Measurements from ENCODE around the gene AP3S1.

The AP3S1 gene

GRCh38 chr5:115850744-115851416 is 9.1 kb downstream of the AP3S1 start:
- no peaks in the 10 kb centered on the region for H3K4me1 ChIP-seq (ENCODE audit: insufficient read depth, low read length)
- no peak overlapping the region for H3K4me3 ChIP-seq (ENCODE audit: low read length)

GRCh38 chr5:115854139-115854538 is 12.4 kb downstream of the AP3S1 start:
- Histone ChIP-seq H3K4me1 (ENCODE audit: insufficient read depth, low read length) (peaks cover 14% of the 10 kb centered on the region), H3K27me3 (ENCODE audit: insufficient read depth, low read length) (no peaks in the 10 kb centered on the region), H3K9ac (ENCODE audit: low read depth, low read length) (no peak overlapping the region), H3K27ac (ENCODE audit: low read length) (no peak overlapping the region), H3K36me3 (ENCODE audit: insufficient read depth, low read depth, low read length) (peaks cover 4% of the 10 kb centered on the region; the same call in 1 of the 2 replicates), H3K9me3 (ENCODE audit: insufficient read depth, low read depth, low read length) (peaks cover 8% of the 10 kb centered on the region; the same call in 1 of the 2 replicates), H3K4me3 (ENCODE audit: low read length) (no peak overlapping the region)

More at GRCh38 chr5:115850744-115851416, 9.1 kb downstream of the AP3S1 start:
- H3K27ac ChIP-seq (ENCODE audit: low read length): no peak overlapping the region
- H3K27me3 ChIP-seq (ENCODE audit: insufficient read depth, low read length): no peaks in the 10 kb centered on the region
- H3K9me3 ChIP-seq (ENCODE audit: insufficient read depth, low read depth, low read length): peaks cover 8% of the 10 kb centered on the region; the same call in 1 of the 2 replicates
- no peak overlapping the region for H3K9ac ChIP-seq (ENCODE audit: low read depth, low read length)
- peaks cover 4% of the 10 kb centered on the region; the same call in 1 of the 2 replicates for H3K36me3 ChIP-seq (ENCODE audit: insufficient read depth, low read depth, low read length)

- Histone ChIP-seq H3K4me1 (ENCODE audit: insufficient read depth, low read length) (peaks cover 14% of the 10 kb centered on the region), H3K9ac (ENCODE audit: low read depth, low read length) (no peak overlapping the region), H3K4me3 (ENCODE audit: low read length) (no peak overlapping the region), H3K9me3 (ENCODE audit: insufficient read depth, low read depth, low read length) (peaks cover 8% of the 10 kb centered on the region; the same call in 1 of the 2 replicates), H3K27ac (ENCODE audit: low read length) (no peak overlapping the region), H3K36me3 (ENCODE audit: insufficient read depth, low read depth, low read length) (peaks cover 4% of the 10 kb centered on the region; the same call in 1 of the 2 replicates), H3K27me3 (ENCODE audit: insufficient read depth, low read length) (no peaks in the 10 kb centered on the region)
These were observed 14.2 kb downstream of the AP3S1 start for GRCh38 chr5:115855959-115856358.

GRCh38 chr5:115857057-115857479 is 15.3 kb downstream of the AP3S1 start:
- no peak overlapping the region for H3K27ac ChIP-seq (ENCODE audit: low read length)
- H3K36me3 ChIP-seq (ENCODE audit: insufficient read depth, low read depth, low read length): peaks cover 4% of the 10 kb centered on the region; the same call in 1 of the 2 replicates
- no peaks in the 10 kb centered on the region for H3K27me3 ChIP-seq (ENCODE audit: insufficient read depth, low read length)
- H3K9ac ChIP-seq (ENCODE audit: low read depth, low read length): no peak overlapping the region
- peaks cover 8% of the 10 kb centered on the region; the same call in 1 of the 2 replicates for H3K9me3 ChIP-seq (ENCODE audit: insufficient read depth, low read depth, low read length)
- H3K4me1 ChIP-seq (ENCODE audit: insufficient read depth, low read length): peaks cover 14% of the 10 kb centered on the region
- no peak overlapping the region for H3K4me3 ChIP-seq (ENCODE audit: low read length)

- Histone ChIP-seq H3K27me3 (ENCODE audit: insufficient read depth, low read length) (no peaks in the 10 kb centered on the region), H3K9ac (ENCODE audit: low read depth, low read length) (peak overlapping the region; percentile 16; the same call in 1 of the 2 replicates), H3K9me3 (ENCODE audit: insufficient read depth, low read depth, low read length) (peaks cover 7% of the 10 kb centered on the region; the same call in 1 of the 2 replicates), H3K36me3 (ENCODE audit: insufficient read depth, low read depth, low read length) (peaks cover 4% of the 10 kb centered on the region; the same call in 1 of the 2 replicates), H3K27ac (ENCODE audit: low read length) (no peak overlapping the region), H3K4me3 (ENCODE audit: low read length) (no peak overlapping the region), H3K4me1 (ENCODE audit: insufficient read depth, low read length) (peaks cover 16% of the 10 kb centered on the region)
These were observed 16.1 kb downstream of the AP3S1 start for GRCh38 chr5:115857626-115858349.

GRCh38 chr5:115858396-115858795 is 16.7 kb downstream of the AP3S1 start:
- peaks cover 4% of the 10 kb centered on the region; the same call in 1 of the 2 replicates for H3K36me3 ChIP-seq (ENCODE audit: insufficient read depth, low read depth, low read length)
- no peak overlapping the region for H3K4me3 ChIP-seq (ENCODE audit: low read length)
- peak overlapping the region; percentile 16; the same call in 1 of the 2 replicates for H3K9ac ChIP-seq (ENCODE audit: low read depth, low read length)
- H3K27ac ChIP-seq (ENCODE audit: low read length): no peak overlapping the region
- H3K4me1 ChIP-seq (ENCODE audit: insufficient read depth, low read length): peaks cover 16% of the 10 kb centered on the region
- peaks cover 4% of the 10 kb centered on the region; the same call in 1 of the 2 replicates for H3K9me3 ChIP-seq (ENCODE audit: insufficient read depth, low read depth, low read length)
- no peaks in the 10 kb centered on the region for H3K27me3 ChIP-seq (ENCODE audit: insufficient read depth, low read length)

- H3K4me3 ChIP-seq (ENCODE audit: low read length): no peak overlapping the region
- H3K4me1 ChIP-seq (ENCODE audit: insufficient read depth, low read length): peaks cover 17% of the 10 kb centered on the region
- H3K36me3 ChIP-seq (ENCODE audit: insufficient read depth, low read depth, low read length): no peaks in the 10 kb centered on the region
- H3K9ac ChIP-seq (ENCODE audit: low read depth, low read length): no peak overlapping the region
- H3K9me3 ChIP-seq (ENCODE audit: insufficient read depth, low read depth, low read length): no peaks in the 10 kb centered on the region
- H3K27me3 ChIP-seq (ENCODE audit: insufficient read depth, low read length): no peaks in the 10 kb centered on the region
- no peak overlapping the region for H3K27ac ChIP-seq (ENCODE audit: low read length)
These were observed 17.6 kb downstream of the AP3S1 start for GRCh38 chr5:115859378-115859777.

- Histone ChIP-seq H3K27ac (ENCODE audit: low read length) (no peak overlapping the region), H3K4me3 (ENCODE audit: low read length) (no peak overlapping the region), H3K4me1 (ENCODE audit: insufficient read depth, low read length) (peaks cover 11% of the 10 kb centered on the region; the same call in 1 of the 2 replicates), H3K27me3 (ENCODE audit: insufficient read depth, low read length) (no peaks in the 10 kb centered on the region), H3K9ac (ENCODE audit: low read depth, low read length) (no peak overlapping the region), H3K36me3 (ENCODE audit: insufficient read depth, low read depth, low read length) (peaks cover 3% of the 10 kb centered on the region; the same call in 1 of the 2 replicates), H3K9me3 (ENCODE audit: insufficient read depth, low read depth, low read length) (no peaks in the 10 kb centered on the region)
These were observed 27.6 kb downstream of the AP3S1 start for GRCh38 chr5:115869256-115869795.

- no peak overlapping the region for H3K9ac ChIP-seq (ENCODE audit: low read depth, low read length)
- H3K4me3 ChIP-seq (ENCODE audit: low read length): no peak overlapping the region
- no peaks in the 10 kb centered on the region for H3K9me3 ChIP-seq (ENCODE audit: insufficient read depth, low read depth, low read length)
- H3K4me1 ChIP-seq (ENCODE audit: insufficient read depth, low read length): peaks cover 4% of the 10 kb centered on the region; the same call in 1 of the 2 replicates
- H3K27me3 ChIP-seq (ENCODE audit: insufficient read depth, low read length): no peaks in the 10 kb centered on the region
- H3K27ac ChIP-seq (ENCODE audit: low read length): no peak overlapping the region
- H3K36me3 ChIP-seq (ENCODE audit: insufficient read depth, low read depth, low read length): peaks cover 3% of the 10 kb centered on the region; the same call in 1 of the 2 replicates
These were observed 30.7 kb downstream of the AP3S1 start for GRCh38 chr5:115872447-115872846.

GRCh38 chr5:115873392-115873791 is 31.7 kb downstream of the AP3S1 start:
- no peak overlapping the region for H3K27ac ChIP-seq (ENCODE audit: low read length)
- no peaks in the 10 kb centered on the region for H3K27me3 ChIP-seq (ENCODE audit: insufficient read depth, low read length)
- H3K36me3 ChIP-seq (ENCODE audit: insufficient read depth, low read depth, low read length): peaks cover 3% of the 10 kb centered on the region; the same call in 1 of the 2 replicates
- H3K9ac ChIP-seq (ENCODE audit: low read depth, low read length): no peak overlapping the region
- no peaks in the 10 kb centered on the region for H3K9me3 ChIP-seq (ENCODE audit: insufficient read depth, low read depth, low read length)
- peaks cover 4% of the 10 kb centered on the region; the same call in 1 of the 2 replicates for H3K4me1 ChIP-seq (ENCODE audit: insufficient read depth, low read length)
- no peak overlapping the region for H3K4me3 ChIP-seq (ENCODE audit: low read length)

- H3K27ac ChIP-seq (ENCODE audit: low read length): no peak overlapping the region
- no peak overlapping the region for H3K4me3 ChIP-seq (ENCODE audit: low read length)
- no peak overlapping the region for H3K9ac ChIP-seq (ENCODE audit: low read depth, low read length)
- H3K36me3 ChIP-seq (ENCODE audit: insufficient read depth, low read depth, low read length): peaks cover 3% of the 10 kb centered on the region; the same call in 1 of the 2 replicates
- H3K27me3 ChIP-seq (ENCODE audit: insufficient read depth, low read length): no peaks in the 10 kb centered on the region
- no peaks in the 10 kb centered on the region for H3K9me3 ChIP-seq (ENCODE audit: insufficient read depth, low read depth, low read length)
- peaks cover 4% of the 10 kb centered on the region; the same call in 1 of the 2 replicates for H3K4me1 ChIP-seq (ENCODE audit: insufficient read depth, low read length)
These were observed 33.7 kb downstream of the AP3S1 start for GRCh38 chr5:115875447-115875846.

Measured in iPS-20b (cell line).